ENCODE measurements around the gene CSTB.

The CSTB gene

DNA sequence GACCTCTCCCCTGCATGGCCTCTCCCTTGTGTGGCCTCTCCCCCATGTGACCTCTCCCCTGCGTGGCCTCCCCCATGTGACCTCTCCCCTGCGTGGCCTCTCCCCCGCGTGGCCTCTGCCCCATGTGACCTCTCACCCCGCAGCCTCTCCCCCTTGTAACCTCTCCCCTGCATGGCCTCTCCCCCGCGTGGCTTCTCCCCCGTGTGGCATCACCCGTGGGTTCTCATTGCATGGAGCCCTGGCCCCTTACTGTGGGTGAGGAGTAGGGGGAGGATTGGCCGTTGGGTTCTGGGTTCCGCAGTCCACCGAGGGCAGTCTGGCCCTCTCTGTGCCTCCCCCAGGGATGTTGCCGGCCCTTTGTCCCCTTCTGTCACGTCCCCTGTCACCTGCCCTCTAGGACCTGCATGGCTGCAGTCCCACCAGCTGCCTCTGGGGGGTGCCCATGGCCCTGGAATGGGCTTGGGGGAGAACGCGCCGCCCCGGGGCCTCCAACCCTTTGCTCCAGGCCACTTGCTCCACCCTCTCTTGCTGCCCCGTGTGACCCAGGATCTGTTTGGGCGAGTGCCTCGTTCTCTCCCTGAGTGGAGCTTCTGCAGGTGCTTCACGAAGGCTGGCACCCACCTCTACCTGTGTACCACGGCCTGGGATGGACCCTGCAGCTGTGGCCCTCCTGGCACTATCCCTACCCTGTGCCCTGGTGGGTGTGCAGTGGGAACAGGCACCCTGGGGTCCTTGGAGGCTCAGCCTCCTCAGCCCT lies 34.6 kb upstream of the CSTB start:
- peak; percentile 92 for DNase-seq

DNA sequence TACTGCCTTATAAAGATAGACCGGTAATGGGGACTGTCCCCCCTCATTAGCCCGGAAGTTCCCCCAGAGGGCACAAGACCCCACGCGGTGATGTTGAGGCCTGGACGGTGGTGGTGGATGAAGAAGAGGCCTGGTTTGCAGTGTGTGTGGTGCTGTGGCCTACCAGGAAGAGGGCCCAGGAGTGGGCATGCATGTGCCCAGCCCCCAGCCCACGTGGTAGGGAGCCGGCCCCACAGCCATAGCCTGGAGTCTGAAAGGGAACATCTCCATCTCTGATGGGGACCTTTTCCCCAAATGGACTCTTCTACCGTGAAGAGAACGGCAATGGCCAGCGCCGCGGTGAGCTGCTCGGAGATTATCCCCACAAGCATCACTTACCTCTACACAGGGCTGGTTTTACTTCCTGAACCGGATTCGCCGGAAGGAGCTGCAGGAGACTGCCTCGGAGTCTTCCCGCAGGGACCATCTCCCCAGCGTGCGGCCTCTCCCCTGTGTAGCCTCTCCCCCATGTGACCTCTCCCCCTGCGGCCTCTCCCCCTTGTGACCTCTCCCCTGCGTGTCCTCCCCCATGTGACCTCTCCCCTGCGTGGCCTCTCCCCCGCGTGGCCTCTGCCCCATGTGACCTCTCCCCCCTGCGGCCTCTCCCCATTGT lies 33.9 kb upstream of the CSTB start:
- DNase-seq = no peak

DNA sequence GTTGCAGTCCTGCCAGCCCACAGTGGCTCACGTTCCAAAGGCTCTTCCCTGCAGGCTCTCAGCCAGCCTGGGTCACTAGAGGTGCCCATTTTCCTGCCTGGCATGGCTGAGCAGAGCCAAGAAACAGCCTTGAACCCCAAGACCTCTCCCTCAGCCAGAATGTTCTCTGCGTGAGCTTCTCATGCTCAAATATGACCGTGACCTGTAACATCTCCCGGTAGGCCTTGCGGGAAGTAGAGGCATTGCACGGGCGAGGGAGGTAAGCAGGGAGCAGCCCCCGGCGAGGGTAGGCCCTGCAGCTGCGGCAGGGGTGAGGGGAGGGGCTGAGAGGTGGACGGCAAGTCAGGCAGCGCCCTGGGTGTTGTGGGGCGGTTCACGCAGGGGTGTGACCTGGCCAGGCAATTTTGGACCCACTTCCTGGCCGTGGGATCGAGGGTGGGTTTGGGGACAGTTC lies 33.3 kb upstream of the CSTB start:
- no peak for DNase-seq

DNA sequence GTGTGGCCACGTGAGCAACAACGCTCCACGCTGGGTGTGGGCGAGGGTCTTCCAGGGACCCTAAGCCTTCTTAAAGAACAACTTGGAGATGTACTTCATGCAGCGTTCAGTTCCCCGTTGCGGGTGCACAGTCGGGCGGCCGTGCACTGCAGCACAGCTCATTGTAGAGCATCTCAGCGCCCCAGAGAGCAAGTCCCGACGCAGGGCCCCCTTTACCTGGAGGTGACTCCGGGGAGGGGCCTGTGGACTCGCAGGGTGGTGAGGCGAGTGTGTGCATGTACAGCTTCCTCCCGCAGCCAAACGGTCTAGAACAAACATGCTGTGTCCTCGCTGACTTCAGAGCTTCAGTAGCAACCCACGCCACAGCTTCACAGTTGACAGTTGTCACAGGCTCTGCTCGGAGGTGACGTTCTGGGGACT lies 32.7 kb upstream of the CSTB start:
- DNase-seq = no peak

DNA sequence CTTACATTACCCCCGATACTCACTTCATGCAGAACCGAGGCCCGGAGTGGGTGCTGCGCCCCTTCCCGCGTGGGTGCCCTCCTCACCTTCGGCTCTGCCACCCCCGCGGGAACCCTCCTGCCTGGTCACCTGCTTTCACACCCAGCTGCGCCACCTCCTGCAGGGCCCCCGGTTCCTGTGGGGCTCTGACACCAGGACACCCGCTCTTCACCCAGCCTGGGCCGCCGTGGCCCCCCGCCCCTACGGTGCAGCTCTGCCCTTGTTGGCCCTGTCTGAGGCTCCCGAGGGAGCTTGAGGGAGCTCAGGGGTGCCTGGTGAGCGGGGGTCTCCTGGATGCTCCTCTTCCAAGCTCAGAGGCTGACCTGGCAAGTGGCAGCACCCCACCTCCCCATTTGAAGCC lies 32.3 kb upstream of the CSTB start:
- no peak for DNase-seq

DNA sequence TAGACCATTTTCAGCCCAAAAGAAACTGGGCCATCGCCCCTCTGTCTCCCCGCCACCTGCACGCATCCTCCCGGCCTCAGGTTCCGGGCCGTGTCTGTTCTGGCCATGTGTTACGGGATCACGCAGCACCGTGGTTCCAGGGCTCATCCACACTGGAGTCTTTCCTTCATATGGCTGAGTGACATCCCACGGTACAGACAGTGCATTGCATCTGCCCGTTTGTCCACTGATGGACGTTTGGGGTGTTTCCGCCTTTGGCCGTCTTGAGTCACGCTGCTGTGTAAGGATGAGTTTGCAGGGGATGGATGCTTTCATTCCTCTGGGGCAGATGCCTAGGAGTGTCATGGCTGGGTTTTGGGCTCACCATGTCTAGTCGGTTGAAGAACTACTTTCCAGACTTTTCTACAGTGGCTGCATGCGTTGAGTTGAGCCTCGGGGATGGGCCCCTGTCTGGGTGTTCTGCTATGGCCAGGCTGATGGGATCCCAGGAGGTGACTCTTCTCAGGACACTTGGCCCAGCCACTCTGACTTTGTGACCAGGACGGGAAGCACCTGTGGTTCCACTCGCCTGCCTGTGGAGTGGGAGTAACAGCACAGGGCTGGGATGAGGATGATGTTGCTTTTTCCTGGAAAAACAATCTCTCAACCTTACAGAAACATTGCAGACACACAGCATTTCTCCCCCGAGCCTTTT lies 30.1 kb upstream of the CSTB start:
- no peak for DNase-seq

DNA sequence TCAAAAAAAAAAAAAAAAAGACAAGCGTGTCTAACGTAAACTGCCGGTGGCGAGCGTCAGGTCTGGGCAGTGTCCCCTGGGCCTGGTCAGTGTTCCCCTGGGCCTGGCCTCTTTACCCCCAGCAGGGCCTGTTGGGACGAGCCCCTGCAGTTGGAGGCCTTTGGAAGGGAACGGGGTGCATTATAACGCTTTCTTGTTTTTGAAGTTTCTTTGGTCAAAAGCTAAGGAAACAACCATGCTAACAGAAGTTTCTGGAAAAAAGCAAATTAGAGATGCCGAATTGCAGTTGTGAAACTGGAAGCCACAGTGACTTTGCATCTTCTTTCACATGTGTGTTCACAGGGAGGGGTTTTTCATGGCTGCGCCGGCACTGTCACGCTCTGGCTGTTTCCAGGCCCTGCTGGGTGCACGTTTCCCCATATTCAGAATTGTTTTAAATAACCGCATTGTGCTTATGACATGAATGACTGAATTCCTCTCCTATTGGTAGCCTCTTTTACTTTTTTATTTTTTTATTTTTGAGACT lies 29.2 kb upstream of the CSTB start:
- DNase-seq = no peak

DNA sequence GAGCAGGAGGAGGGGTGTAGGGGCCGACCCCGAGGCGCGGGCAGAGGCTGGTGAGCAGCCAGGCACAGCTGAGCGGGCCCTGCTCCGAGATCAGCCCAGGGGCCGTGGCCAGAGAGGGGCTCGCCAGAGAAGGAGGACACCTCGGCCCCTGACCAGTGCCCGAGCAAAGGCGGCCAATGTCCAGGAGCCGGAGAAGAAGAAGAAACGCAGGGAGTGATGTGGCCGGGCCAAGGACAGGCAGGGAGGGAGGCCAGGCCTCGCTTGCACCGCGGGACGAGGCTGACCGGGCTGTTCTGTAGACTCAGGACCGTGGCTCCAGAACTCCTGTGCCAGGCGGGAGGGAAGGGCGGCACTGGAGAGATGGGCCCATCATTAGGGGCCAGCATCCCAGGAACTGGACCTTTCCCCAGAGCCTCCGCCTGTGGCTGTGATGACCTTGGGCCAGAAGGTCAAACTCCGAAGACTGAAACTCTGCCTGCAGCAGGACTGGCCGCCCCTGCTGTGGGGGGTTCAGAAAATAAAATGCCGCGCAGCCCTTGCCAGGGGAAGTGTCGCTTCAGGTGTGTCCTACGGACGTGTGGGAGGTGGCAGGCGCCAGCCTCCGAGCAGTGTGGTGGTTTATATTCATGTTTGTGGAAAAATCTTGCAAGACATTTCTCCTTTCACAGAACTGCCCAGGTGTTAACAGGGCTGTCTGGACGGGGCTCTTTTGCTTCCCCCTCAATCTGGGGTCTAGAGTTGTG lies 27.6 kb upstream of the CSTB start:
- no peak for DNase-seq

DNA sequence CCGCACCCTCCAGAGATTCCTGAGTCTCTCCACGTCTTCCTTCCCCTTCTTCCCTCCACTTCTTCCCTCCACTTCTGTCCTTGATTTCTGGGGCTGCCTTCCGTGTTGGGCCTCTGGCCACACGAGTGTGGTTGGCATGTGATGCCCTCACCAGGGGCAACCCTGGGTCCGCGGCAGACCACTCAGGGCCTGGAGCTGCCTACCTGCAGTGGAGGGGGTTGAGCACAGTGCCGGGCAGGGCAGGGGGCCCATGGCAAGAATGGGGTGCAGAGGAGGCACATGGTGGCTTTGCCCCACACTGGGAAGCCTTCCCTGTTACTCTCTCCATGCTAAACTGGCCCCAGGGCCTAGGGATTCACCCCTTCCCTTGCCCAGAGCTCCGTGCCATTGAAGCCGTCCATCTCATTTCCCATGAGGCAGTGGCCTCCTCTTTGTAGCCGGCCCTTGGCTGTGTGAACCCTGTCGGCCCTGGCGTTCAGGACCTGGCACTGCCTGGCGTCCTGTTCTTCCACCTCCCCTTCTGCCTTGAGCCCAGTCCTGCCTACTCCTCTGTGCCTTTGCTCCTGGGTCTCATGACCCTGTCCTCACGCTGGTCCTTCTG lies 26.7 kb upstream of the CSTB start:
- no peak for DNase-seq

DNA sequence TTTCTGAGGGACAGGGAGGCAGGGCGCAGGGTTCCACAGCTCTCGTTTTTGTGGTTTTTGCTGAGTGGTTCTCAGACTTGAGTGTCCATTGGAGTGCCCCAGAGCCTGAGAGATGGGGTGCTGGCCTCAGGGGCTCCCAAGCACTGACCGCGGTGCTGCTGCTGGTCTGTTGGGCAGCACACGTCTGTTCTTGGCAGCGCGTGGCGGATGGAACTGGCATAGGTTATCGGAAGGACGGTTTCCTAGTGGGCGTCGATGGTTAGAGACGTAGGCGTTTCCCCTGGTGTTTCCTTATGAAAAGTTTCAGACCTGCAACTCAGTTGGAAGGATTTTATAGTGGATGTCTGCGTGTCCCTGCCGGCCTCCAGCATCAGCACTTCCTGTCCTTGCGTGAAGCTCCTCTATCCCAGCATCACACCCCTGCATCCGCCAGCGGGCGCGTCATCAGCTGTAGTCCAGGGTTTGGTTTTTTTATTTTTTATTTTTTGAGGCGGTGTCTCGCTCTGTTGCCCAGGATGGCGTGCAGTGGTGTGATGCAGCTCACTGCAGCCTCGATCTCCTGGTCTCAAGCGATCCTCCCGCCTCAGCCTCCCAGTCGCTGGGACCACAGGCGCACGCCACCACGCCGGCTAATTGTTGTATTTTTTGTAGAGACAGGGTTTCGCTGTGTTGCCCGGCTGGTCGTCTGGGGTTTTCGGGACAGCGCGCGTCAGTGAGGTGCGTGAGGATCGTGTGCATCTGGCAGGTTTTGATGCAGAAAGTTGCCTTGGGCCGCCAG lies 25.1 kb upstream of the CSTB start:
- no peak for DNase-seq

DNA sequence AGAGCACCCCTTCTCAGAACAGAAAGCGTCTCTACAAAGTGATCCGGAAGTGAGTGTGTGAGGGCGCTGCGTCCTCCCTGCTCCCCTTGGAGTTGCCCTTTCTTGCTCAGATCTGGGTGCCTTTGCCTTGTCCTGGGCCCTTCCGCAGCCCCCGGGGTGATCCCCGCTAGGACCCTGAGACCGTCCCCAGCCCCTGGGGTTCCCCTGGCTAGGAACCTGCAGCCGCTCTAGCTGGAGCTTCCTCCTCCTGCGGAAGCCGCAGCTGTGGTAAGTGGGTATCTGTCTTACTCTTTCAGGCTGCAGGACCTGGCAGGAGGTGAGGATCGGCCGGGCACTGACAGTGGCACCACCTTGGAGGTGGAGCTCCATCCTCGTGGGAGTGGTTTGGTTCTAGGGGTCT lies 24.5 kb upstream of the CSTB start:
- no peak for DNase-seq

DNA sequence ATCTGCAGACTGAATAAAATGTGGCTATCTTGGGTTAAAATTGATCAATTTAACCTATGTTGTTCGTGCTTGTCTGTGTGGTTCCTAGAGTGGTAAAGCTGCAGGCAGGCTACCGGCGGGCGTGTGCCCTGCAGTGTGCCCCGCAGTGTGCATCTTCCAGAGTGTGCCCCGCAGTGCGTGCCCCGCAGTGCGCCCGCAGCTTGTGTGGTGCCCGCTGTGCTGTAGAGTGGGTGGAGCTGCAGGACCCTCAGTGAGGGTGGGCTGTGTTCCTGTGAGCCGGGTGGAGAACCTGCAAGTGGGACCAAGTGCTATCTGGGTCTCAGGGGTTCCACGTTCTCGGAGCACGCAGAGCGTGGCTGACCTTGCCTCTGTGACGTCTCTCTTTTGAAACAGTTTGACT lies 24.0 kb upstream of the CSTB start:
- DNase-seq = no peak

DNA sequence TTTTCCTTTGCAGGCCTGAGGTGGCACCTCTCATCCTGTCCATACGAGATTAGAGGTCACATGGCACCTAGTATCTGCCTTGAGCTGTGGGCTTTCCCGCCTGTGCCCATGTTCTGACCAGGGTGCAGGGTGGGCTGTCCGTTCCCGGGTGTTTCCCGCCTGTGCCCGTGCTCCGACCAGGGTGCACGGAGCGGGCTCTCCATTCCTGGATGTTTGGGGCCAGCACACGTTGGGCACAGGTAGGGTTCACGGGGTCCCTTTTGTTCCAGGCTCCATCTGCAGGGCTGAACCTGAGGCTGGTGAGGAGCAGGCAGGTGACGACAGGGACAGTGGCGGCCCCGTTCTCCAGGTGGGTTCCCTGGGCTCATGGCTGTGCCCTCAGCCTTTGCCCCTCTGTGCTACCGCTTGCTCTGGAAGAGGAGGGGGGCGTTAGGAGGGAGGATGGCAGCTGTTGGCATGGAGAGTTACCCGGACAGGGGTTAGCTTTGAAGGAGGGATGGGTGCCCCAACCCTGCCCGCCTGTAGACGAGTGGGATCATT lies 23.3 kb upstream of the CSTB start:
- DNase-seq = no peak

DNA sequence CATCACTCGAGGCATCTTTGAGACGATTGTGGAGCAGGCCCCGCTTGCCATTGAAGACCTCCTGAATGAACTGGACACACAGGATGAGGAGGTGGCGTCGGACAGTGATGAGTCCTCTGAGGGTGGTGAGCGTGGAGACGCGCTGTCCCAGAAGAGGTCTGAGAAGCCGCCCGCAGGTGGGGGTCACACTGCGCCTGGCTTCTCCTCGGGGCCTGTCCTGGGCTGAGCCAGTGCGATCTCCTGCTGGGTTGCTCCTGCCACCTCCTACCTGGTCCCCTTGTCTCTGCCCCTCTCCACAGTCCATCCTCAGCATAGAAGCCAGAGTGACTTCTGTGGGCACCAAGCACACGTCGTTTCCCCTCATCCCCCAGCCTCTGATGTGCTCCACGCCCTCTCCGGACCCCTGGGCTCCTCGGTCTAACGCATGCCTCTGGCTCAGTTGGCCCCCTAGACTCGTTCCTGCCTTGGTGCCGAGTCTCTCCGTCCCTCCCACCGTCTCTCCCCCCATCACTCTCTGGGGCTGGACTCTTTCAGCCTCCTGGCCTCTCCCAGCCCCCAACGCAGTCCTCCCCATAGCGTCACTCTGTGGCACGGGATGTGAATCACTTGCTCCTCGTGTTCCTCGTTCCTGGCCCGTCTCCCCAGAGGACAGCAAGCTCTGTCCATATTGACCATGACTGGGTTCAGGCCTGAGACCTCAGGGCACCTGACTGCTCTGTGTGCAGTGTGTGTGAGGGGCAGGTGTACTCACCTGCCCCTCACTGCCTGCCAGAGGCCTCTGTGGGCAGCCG lies 22.0 kb upstream of the CSTB start:
- DNase-seq = no peak

DNA sequence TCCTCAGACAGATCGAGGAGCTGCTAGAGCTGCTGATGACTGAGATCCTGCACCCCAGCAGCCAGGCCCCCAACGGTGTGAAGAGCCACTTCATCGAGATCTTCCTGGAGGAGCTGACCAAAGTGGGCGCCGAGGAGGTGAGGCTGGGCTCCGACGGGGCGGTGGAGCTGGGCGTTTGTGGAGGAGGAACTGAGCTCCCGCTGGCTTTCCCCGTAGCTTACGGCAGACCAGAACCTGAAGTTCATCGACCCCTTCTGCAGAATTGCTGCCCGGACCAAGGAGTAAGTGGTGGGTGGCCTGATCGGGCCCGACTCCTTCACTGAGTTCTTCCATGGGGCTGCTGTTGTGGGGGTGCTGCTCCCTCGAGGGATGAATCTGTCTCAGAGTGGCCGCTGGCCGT lies 21.3 kb upstream of the CSTB start:
- no peak for DNase-seq

DNA sequence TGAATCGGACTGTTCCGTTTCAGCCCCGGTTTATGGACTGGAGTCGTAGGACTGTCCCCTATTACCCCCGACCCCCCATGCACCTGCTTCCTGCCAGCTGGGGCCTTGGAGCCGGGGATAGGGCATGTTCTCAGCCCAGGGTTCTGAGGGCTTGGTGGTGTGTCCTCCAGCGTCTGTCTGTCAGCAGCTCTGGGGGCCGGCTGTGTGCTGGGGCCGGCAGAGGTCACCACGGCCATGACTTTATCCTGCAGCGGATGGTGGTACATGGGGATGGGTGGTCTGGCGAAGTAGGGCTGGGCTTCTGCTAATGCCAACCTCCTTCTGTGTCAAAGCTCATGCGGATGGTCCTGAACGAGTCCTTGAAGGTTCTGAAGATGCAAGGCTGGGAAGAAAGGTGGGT lies 18.7 kb upstream of the CSTB start:
- DNase-seq = no peak

DNA sequence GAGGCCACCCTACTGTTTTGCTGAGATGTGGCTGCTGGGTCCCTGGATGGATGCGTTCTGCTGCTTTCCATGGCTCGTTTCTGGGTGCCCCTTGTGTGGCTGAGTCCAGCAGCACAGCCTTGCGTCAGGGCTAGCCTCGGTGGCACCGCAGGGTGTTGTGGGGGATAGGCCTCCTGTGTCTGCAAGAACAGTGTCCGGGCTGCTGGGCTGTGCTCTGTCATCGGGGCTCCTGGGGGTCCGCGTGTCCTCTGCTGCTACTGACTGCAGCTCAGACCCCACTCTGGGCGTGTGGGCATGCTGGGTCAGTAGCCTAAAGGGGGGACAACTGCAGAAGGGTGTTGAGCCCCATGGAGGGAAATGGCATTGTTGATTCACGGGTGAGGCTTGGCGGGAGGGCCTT lies 18.2 kb upstream of the CSTB start:
- no peak for DNase-seq

DNA sequence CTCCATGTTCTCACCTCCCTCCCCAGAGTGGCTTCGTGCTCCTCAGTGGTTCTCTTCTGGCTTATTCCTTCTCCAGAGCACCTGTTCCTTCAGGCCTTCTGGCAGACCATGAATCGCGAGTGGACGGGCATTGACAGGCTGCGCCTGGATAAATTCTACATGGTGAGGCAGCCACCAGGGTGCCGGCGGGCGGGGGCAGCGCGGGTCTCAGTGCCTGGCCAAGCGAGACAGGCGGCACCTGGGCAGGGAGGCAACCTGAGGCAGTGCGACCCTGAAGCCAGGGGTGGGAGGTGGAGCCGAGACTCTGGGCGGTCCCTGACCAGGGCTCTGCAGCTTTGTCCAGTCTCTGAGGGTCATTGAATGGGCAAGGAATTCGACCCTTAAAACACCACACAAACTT lies 17.1 kb upstream of the CSTB start:
- no peak for DNase-seq

DNA sequence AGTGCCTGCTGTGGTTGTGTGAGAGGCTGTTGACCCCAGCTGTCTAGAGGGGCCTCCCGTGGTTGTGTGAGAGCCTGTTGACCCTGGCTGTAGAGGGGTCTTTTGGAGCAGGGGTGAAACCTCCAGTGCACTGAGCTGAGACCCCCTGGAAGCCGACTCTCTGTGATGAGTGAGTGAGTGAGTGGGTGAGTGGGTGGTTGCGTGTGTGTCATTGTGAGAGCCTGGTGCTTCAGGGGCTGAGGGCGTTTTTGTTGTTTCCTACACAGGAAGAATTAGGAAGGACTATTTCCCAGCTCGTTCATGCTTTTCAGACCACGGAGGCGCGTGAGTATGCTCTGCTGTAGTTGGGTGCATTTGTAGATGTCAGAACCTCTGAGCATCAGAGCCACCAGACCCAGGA lies 16.3 kb upstream of the CSTB start:
- no peak for DNase-seq

DNA sequence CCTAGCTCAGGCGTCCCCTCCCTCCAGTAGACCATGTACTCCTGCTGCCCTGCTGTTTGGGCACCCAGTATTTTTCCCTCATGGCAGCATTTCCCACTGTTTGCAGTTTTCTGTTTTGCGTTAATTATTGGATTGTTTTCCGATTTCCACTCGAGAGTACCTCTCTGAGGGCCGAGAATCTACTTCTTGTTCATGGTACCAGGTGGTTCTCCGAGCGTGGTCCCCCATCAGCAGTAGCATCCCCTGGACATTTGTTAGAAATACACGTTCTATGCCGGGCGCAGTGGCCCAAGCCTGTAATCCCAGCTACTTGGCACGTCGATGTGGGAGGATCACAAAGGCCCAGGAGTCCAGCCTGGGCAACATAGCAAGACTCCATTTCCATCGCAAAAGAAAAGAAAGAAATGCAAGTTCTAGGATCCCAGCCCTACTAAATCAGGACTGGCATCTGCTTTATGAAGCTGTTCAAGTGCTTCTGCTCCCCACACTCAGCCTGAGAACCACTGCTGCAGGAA lies 14.0 kb upstream of the CSTB start:
- DNase-seq = no peak

Measured in stimulated activated CD4-positive, alpha-beta T cell treated with anti-CD3 and anti-CD28 coated beads, Interleukin-12 subunit alpha, Interleukin-12 subunit beta, amount 100 ng/mL, for 4 hours (primary cell).